HG02884 (cell line): ENCODE results near the gene AHR.
A peak's percentile ranks its signal among the peaks of the same experiment; 100 is the strongest.

Source experiments
- ATAC-seq: cut with Tn5 transposase; IDR thresholded peaks from one replicate; pipeline ENCODE4 v1.9.1; 2021; ENCODE audit warnings: mild to moderate bottlenecking, moderate library complexity; ENCODE audit not compliant: unreplicated experiment

Gene AHR

GRCh38 chr7:17298102-17298839, at the start of gene AHR:
Gene AHR, plus strand, starts transcription at chr7:17298652. Its CDS starts 613 bp downstream, at chr7:17299265.
- peak; percentile 49 for ATAC-seq

DNA sequence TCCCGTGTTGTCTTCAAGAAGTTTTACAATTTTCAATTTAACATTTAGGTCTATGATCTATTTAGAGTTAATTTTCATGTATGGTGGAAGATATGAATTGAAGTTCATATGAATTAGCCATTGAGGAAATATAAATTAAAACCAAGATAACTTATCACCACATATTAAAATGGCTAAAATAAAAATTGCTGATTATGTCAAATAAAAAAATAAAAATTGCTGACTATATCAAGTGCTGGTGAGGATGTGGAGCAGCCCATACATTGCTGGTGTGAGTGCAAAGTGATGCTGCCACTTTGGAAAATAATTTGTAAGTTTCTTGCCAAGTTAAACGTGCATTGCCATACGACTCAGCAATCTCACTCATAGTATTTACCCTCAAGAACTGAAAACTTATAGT, 44.6 kb upstream of the AHR start:
- no peak for ATAC-seq

- ATAC-seq = no peak
Measured at GRCh38 chr7:17255926-17256325, 42.5 kb upstream of the AHR start.

DNA sequence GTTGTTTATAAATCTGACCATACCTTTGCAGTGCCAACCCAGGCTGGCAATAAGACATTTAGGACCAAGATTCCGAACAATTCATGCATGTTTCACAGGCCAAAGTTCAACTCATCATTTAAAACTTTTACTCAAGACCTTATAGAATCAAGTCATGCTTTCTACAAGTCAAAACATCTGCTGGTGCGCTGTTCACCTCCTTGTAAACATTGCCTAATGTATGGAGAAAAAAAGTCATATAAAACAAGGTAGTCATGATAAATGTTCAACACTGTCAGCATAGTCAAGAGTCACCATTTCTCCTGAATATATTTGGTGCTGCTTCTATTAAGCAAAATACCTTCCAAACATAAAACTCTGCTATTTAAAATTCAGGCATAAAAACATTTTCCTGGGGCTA, 42.1 kb upstream of the AHR start:
- no peak for ATAC-seq

GRCh38 chr7:17266565-17266964, 31.9 kb upstream of the AHR start:
- no peak for ATAC-seq

GRCh38 chr7:17269341-17270221, 28.9 kb upstream of the AHR start:
- no peak for ATAC-seq

DNA sequence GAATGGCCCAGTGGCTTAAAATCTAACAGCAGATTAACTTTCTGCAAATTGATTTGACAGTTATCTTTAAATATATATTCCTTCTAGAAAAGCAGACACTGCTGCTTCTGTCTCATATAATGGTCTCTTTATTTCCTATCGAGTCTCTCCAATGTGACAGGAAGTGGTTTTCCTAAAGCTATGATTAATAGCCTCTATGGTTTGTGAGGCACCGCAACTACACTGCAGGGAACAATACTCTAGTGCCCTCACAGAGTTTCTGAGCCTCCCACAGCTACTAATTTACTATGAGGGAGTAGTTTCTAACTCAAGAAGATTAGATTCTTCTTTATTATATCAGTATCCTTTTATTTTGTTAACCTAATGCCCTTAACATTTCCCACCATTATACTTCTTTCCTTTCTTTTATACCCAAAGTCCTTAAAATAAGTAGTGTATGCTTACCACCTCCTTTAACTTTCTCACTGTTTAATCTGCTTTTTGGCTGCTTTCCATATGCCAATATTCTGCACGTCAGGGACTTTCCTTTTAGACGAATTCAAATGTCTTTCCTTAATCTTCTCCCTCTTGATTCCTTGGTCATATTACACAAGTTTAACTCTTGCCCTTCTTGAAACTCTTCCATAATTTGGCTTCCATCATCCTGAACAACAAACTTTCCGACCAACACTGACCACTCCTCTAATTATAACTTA, 23.8 kb upstream of the AHR start:
- ATAC-seq = no peak

- no peak for ATAC-seq
Measured at GRCh38 chr7:17275749-17276671, 22.4 kb upstream of the AHR start.

DNA sequence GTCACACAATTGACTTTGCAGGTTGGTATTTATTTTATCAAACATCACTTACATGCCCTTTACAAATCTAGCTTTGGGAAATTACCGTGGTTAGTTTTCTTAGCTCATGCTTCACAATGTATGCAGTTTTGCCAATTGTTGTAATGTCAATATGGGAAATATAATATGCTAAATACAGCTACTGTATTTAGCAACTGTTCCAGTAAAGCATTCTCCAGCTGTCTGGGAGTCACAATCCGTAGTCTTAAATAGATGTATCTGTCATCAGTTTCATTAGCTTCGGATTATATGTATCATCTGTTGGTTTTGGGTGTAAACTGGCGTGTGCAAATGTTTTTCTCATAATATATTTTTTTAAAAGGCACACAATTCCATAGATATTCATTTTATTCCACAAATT, 19.4 kb upstream of the AHR start:
- ATAC-seq = no peak

GRCh38 chr7:17289074-17289645, 9.3 kb upstream of the AHR start:
- no peak for ATAC-seq

GRCh38 chr7:17292843-17293242, 5.6 kb upstream of the AHR start:
- no peak for ATAC-seq

DNA sequence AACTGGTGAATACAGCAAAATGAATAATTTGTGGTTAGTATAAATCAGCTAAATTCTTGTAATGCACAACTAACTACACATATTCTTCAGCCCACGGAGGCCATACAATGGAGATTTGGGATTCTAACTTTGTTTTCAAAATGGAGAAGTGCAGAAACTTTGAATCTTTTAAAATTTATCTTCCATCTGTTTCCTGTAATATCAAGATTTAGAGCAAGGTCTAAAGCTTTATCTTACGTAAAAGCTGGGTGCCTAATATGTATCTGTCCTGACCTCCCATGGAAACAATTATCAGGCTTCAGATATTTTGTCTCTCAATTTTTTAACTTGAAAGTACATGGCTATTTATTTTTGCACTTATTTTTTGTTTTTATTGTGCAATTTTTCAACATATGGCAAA, 5.0 kb upstream of the AHR start:
- ATAC-seq = no peak

DNA sequence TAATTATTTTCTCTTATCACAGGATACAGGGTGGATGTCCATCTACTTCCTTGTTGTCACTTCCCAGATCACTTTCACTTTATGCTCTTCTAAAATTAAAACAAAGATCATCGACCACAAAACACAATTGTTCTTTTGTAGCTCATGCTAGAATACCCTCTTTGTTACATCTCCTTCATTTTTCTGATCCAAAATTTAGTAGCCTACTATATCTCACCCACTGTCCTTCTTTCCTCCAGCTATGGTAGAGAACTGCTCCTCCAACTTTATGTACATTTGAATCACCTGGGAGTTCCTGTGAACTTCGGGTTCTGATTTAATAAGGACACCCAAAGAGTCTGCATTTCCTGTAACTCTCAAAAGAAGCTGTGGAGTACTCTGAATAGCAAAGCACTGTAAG, 1.2 kb upstream of the AHR start:
- no peak for ATAC-seq

- ATAC-seq = peak; percentile 28
Measured at GRCh38 chr7:17298840-17299482, 509 bp downstream of the AHR start.

DNA sequence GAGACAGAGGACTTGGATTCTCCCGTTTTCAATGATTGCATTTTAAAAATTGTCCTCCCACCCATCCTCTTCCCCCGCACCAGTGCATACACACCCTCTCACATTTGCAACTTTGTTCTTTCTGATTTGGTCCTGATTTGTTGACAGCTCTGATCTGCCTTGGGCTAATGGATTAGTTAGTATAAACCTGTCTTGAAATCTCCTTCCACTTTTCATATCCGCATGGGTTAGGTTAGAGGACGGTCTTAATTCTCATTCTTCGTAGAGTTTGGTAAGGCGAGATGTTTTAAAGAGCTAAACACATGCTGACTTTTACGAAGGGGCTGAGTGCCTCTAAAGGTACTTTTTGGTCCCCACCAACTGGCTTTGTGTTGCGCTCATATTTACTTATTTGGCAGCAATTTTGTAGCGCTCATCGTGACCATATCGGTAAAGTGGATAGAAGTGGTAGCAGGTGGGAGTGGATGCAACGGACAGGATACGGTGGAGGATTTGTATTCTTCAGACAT, 1.1 kb downstream of the AHR start:
- ATAC-seq = no peak

GRCh38 chr7:17300012-17300411, 1.6 kb downstream of the AHR start:
- ATAC-seq = no peak

DNA sequence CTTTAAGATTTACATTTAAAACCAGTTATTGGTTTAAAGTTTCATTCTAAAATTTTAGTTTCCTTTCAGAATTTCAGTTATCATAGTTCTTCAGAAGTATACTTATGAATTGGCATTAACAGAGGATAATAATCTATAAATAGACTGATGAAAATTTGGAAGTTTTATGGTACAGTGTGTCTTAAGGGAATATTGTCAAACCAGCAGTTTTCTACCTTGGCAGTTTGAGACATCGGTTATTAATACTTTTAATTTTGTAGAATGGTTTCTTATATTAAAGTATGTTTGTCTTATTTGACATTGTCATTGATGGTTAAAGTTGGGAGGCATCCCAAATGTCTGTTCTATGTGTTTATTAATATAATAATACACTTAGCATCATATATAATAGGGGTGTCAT, 2.0 kb downstream of the AHR start:
- ATAC-seq = no peak

DNA sequence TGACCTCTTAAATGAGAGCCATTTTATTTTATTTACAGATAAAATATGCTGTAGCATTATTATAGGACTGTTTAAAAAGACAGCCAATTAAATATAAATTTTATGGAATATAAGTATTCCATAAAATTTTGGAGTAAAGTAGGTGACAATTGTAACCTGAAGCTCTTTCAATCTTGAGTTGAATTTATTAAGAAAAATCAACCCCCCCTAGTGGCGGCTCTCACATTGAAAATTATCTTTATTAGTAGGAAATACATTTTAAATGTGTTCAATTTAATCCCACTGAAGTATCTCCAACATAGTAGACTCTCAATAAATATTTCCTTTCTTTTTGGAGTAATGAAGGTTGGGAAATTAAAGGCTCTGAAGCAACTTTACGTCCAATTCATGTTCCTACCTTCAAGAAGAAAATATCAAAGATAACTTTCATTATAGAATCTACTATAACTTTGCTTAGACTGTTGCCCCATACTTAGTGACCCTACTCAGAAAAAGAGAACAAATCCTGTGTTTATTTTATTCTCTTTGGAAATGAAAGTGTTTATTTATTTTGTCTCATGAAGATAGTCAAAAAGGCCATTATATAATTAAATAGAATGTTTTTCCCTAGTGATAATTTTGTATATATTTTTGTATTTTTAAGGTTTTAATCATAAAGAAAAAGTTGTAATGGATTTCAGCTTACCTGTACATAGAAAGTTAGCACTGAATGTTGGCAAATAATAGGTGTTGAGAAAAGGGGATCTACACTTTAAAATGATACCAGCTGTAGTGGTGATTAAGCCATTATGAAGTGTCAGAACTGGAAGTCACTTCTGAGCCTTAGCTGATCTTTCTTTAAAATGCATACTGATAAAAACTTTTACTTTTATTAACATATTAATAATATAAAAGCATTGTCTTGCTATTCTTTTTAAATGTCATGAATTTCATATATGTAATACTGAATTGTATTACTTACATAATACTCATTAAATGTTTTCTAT, 3.3 kb downstream of the AHR start:
- no peak for ATAC-seq
